HepG2 (cell line): ENCODE results near the gene MEI1.

ENCODE experiments used
- BRF2 ChIP-seq: sonication (generic); formaldehyde crosslinking; IDR thresholded peaks from 2 replicates; pipeline ENCODE4 v1.8.1; 2022; ENCODE audit warnings: mild to moderate bottlenecking, missing genetic modification reagents
- HDAC2 ChIP-seq: sonication (generic); formaldehyde crosslinking; IDR thresholded peaks from 2 replicates; pipeline ENCODE4 v1.4.0; 2020; ENCODE audit warnings: missing genetic modification reagents
- MAFK ChIP-seq, 2 experiments: IDR thresholded peaks in 1 of 2; conservative IDR thresholded peaks in 1 of 2; 2 replicates each; pipeline ENCODE4 v1.6.1; 2011; ENCODE audit warnings: improper control_type of control experiment in 2 of 2, low read length in 2 of 2

DNA sequence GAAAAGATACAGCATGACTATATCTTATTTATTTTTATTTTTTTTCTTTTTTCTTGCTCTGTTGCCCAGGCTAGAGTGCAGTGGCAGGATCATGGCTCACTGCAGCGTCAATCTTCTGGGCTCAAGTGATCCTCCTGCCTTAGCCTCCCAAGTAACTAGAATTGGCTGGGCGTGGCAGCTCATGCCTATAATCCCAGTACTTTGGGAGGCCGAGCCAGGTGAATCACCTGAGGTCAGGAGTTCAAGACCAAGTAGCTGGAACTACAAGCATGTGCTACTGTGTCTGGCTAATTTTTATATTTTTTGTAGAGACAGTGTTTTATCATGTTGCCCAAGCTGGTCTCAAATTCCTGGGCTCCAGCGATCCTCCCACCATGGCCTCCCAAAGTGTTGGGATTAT, 72.9 kb downstream of the MEI1 start:
- TF ChIP-seq MAFK (conservative IDR thresholded peaks at IDR 0.05 in 1 of 2, IDR thresholded peaks at IDR 0.05 in 1 of 2; ENCODE audit: low read length in 2 of 2), result no peak
- TF ChIP-seq HDAC2 (CRISPR knock-in tag), result no peak
- TF ChIP-seq BRF2 (CRISPR knock-in tag), result no peak
